Activated naive CD8-positive, alpha-beta T cell treated with anti-CD3 and anti-CD28 coated beads, Interleukin-2, amount 10 ng/mL, durations not matched to agents 7 days and 5 days (primary cell): ENCODE measurements around the gene F2RL1. TPM values are rescaled to one million over a fixed set of nuclear protein-coding genes. Genes with fewer than 3 reads are reported as not detected.
"Not testable (repeated sequence)": the region's sequence is repeated elsewhere in the genome, so short reads cannot be mapped to it uniquely, and the experiment has no call there.

Source experiments
- ATAC-seq: fragments of 150-1000 bp; cut with Tn5 transposase; one replicate; pipeline ENCODE4 v1.10.0; 2021; ENCODE audit warnings: low read depth, moderate library complexity
- POLR2A ChIA-PET: fragments of 350-600 bp; sonication (Branson Sonifier 250); formaldehyde crosslinking; loops from one replicate; lab custom pipeline; 2021; ENCODE audit warnings: antibody characterized with exemption; lab: Charles Lee
- DNase-seq: peaks from one replicate; pipeline ENCODE4 v3.0.0; 2021
- H3K27ac Mint-ChIP-seq: one replicate; pipeline ENCODE4 v1.8.0; 2022; ENCODE audit warnings: mild to moderate bottlenecking, mixed read lengths
- H3K27me3 Mint-ChIP-seq: one replicate; pipeline ENCODE4 v1.8.0; 2022; ENCODE audit warnings: mild to moderate bottlenecking, moderate library complexity, mixed read lengths
- H3K36me3 Mint-ChIP-seq: one replicate; pipeline ENCODE4 v1.8.0; 2021; ENCODE audit warnings: mild to moderate bottlenecking, mixed read lengths
- H3K4me1 Mint-ChIP-seq: one replicate; pipeline ENCODE4 v1.8.0; 2021; ENCODE audit warnings: mixed read lengths
- H3K4me3 Mint-ChIP-seq: one replicate; pipeline ENCODE4 v1.8.0; 2022; ENCODE audit warnings: mild to moderate bottlenecking, moderate library complexity, mixed read lengths
- H3K9me3 Mint-ChIP-seq: one replicate; pipeline ENCODE4 v1.8.0; 2021; ENCODE audit warnings: mixed read lengths
- total RNA-seq, 2 experiments: library from RNA; stranded (reverse); gene quantifications; one replicate each; pipeline ENCODE4 v1.2.3, GENCODE V29; 2021

The F2RL1 gene
- total RNA-seq, 2 experiments from 2014 or later = 2.7 to 3.4 TPM

DNA sequence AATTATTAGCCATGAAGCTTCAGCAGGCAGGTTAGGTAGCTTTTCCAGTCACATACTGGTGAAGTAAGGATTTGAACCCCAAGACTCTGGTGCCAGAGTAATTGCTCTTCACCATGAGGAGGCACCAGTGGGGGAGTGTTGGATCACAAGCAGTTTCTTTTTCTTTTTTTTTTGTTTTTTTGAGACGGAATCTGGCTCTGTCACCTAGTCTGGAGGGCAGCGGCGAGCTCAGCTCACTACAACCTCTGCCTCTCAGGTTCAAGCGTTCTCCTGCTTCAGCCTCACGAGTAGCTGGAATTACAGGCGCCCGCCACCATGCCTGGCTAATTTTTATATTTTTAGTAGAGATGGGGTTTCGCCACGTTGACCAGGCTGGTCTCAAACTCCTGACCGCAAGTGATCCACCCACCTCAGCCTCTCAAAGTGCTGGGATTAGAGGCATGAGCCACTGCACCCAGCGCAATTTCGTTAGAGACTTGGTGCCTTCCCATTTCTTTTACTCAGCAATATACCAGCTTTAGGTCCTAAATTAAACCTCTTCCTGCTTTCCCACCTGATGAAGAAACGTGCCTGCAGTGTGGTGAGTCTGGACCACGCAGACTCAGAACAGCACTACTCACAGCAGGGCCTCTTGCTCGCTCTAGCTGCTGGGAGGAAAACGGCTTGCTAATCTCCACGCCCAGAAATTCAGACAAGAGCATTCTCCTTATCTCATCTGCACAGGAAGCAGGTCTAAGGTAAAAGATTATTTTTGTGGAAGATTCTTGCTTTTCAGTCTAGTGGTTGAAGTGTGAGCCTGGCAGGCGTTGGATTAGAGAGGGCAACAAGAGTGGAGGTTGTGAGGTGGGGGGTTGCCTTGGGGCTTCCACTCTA is 30.8 kb downstream of the F2RL1 start, which contains the start of gene S100Z:
S100Z (plus strand) TSS at position 596 of the 873 bp plus-strand sequence. CDS start 25,346 bp downstream, outside the sequence.
- Mint-ChIP-seq H3K4me1 (peaks cover 36% of the 10 kb centered on the region), H3K9me3 (peaks cover 6% of the 10 kb centered on the region), H3K4me3 (peak within 1 kb of the TSS; percentile 75), H3K36me3 (peaks cover 13% of the 10 kb centered on the region), H3K27ac (peak within 1 kb of the TSS; percentile 92), H3K27me3 (peaks cover 2% of the 10 kb centered on the region)
- DNase-seq (peak; percentile 41), ATAC-seq (peak; percentile 97)
- POLR2A ChIA-PET = interaction anchor here (0.6 to 1.1 kb wide), 3 partner anchors 8 to 56 kb away, joined by 3 to 5 read pairs (median 4); partner anchors contain the start of gene F2RL1

DNA sequence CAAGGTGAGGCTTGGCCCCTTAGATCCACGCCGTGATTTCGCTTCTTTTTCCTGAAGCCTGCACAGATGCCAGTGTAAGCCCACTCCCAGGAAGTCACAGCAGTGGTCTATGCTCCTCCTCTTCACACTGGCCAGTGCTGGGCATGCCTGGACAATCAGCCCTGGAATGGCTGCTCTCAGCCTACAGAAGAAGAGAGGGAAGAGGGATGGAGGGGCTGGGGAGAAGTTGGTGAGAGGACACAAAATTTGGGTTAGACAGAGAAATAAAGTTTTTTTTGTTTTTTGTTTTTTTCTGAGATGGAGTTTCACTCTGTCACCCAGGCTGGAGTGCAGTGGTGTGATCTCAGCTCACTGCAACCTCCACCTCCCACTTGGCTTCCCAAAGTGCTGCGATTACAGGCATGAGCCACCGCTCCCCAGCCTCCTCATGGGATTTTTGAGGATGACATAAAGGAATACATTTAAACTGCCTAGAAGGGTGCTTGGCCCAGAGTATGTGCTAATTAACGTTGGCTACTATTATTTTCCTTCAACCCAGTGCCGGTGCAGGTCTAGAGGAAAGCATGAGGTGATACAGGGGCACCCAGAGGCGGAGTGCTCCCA is 31.8 kb downstream of the F2RL1 start:
- DNase-seq (peak; percentile 31), ATAC-seq (no peak)
- peaks cover 2% of the 10 kb centered on the region for H3K27me3 Mint-ChIP-seq
- H3K4me1 Mint-ChIP-seq = peaks cover 39% of the 10 kb centered on the region
- H3K27ac Mint-ChIP-seq = peak overlapping the region; percentile 92
- H3K4me3 Mint-ChIP-seq = peak overlapping the region; percentile 75
- POLR2A ChIA-PET = interaction anchor here (0.8 to 1.1 kb wide), 3 partner anchors 9 to 335 kb away, joined by 3 read pairs; no protein-coding TSS in a partner anchor
- H3K9me3 Mint-ChIP-seq = peaks cover 6% of the 10 kb centered on the region
- H3K36me3 Mint-ChIP-seq = peaks cover 16% of the 10 kb centered on the region

DNA sequence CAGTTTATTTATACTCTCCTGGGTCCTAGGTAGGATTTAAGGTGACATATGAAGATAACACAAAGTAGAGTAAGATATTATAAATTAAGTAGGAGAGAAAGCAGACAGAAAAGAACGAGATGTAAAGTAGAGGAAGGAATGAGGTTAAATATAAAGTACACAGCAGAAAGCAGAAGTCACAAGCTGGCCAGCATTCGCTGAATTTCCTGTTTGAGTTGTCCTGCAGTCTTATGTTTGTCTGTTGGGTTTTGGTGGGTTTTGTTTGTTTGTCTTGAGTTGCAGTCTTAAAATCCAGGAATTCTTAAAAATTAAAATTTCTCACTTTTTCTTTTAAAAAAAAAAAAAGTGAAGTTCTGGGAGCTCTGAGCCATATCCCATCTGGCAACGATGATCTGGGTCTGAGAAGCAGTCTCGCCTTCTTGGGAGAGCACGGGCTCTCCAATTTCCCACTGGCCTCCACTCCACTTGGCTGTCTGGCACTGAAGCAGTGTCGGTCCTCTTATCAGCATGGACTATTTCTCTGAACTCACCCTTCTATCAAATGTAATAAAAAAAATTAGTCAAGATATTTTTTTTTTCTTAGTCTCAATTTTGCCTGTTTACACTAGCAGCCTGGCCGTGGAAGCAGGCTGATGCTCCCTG is 33.0 kb downstream of the F2RL1 start:
- peaks cover 6% of the 10 kb centered on the region for H3K9me3 Mint-ChIP-seq
- peaks cover 26% of the 10 kb centered on the region for H3K36me3 Mint-ChIP-seq
- DNase-seq = no peak
- ATAC-seq = no peak
- peak overlapping the region; percentile 92 for H3K27ac Mint-ChIP-seq
- H3K4me3 Mint-ChIP-seq = peak overlapping the region; percentile 75
- H3K4me1 Mint-ChIP-seq = peaks cover 52% of the 10 kb centered on the region
- POLR2A ChIA-PET = interaction anchor here (0.9 kb wide), 1 partner anchor 32 kb away, joined by 3 read pairs; no protein-coding TSS in a partner anchor
- peaks cover 2% of the 10 kb centered on the region for H3K27me3 Mint-ChIP-seq

DNA sequence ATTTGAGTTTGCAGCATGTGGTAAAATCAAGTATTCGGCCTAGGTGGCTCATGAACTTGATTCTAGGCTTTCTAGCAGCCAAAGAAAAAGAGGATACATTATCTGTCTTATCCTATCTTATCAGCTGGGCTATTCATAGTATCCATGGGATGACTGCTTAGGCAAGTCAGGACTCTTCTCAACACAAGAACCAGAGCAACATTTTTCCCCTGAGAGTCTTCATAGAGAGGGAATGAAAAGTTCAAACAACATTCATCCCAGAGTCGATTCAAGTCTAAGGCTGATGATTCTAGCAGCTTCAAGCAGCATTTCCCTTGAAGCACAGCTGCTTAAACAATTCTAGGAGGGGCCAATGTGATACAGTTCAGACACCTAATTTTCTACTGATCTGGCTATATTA is 33.9 kb downstream of the F2RL1 start:
- POLR2A ChIA-PET = interaction anchor here (0.6 kb wide), 1 partner anchor 60 kb away, joined by 3 read pairs; no protein-coding TSS in a partner anchor
- peaks cover 6% of the 10 kb centered on the region for H3K9me3 Mint-ChIP-seq
- no peak for ATAC-seq
- peaks cover 53% of the 10 kb centered on the region for H3K4me1 Mint-ChIP-seq
- no peak overlapping the region for H3K27ac Mint-ChIP-seq
- no peaks in the 10 kb centered on the region for H3K27me3 Mint-ChIP-seq
- no peak overlapping the region for H3K4me3 Mint-ChIP-seq
- no peak for DNase-seq
- peaks cover 29% of the 10 kb centered on the region for H3K36me3 Mint-ChIP-seq

DNA sequence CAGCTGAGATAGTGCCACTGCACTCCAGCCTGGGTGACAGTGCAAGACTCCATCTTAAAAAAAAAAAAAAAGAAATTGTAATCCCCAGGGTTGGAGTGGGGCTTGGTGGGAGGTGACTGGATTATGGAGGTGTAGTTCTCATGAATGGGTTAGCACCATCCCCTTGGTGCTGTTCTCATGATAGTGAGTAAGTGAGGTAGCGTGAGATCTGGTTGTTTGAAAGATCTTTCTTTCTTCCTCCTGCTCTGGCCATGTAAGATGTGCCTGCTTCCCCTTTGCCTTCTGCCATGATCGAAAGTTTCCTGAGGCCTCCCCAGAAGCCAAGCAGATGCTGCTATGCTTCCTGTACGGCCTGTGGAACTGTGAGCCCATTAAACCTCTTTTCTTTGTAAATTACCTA is 34.9 kb downstream of the F2RL1 start:
- DNase-seq, H3K9me3 Mint-ChIP-seq, H3K27me3 Mint-ChIP-seq, POLR2A ChIA-PET, H3K4me3 Mint-ChIP-seq, ATAC-seq: not testable (repeated sequence)
- H3K4me1 Mint-ChIP-seq = peaks cover 53% of the 10 kb centered on the region
- H3K36me3 Mint-ChIP-seq = peaks cover 29% of the 10 kb centered on the region
- peak overlapping the region; percentile 72 for H3K27ac Mint-ChIP-seq

DNA sequence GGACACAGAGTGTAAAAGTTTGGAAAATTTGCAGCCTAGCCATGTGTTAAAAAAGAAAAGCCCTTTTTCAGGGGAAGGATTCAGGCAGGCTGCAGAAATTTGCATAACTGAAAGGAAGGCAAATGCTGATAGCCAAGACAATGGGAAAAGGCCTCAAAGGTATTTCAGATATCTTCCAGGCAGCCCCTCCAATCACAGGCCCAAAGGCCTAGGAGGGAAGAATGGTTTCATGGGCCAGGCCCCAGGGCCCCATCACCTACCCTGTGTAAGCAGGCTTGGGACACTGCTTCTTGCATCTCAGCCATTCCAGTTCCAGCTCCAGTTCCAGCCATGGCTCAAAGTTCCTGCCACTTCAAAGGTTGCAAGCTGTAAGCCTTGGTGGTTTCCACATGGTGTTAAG is 35.8 kb downstream of the F2RL1 start:
- POLR2A ChIA-PET = interaction anchor here (2.2 kb wide), 1 partner anchor 35 kb away, joined by 7 read pairs; no protein-coding TSS in a partner anchor
- Mint-ChIP-seq H3K27me3 (no peaks in the 10 kb centered on the region), H3K4me3 (no peak overlapping the region), H3K9me3 (peaks cover 6% of the 10 kb centered on the region), H3K4me1 (peaks cover 48% of the 10 kb centered on the region), H3K36me3 (peaks cover 29% of the 10 kb centered on the region), H3K27ac (peak overlapping the region; percentile 89)
- ATAC-seq (no peak), DNase-seq (no peak)

DNA sequence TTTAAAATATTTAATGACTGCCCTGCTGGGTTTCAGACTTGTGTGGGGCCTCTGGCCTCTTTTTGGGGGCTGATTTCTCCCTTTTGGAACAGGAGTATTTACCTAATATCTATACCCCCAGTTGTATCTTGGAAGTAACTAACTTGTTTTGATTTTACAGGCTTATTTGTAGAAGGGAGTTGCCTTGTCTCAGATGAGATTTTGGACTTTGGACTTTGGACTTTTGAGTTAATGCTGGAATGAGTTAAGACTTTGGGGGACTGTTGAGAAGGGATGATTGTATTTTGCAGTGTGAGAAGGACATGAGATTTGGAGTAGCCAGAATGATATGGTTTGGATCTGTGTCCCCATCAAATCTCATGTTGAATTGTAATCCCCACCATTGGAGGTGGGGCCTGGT is 36.7 kb downstream of the F2RL1 start:
- DNase-seq, ATAC-seq, H3K9me3 Mint-ChIP-seq, H3K27me3 Mint-ChIP-seq: not testable (repeated sequence)
- Mint-ChIP-seq H3K4me3 (peak overlapping the region; percentile 58), H3K27ac (peak overlapping the region; percentile 89), H3K36me3 (peaks cover 25% of the 10 kb centered on the region), H3K4me1 (peaks cover 40% of the 10 kb centered on the region)
- POLR2A ChIA-PET = interaction anchor here (2.2 kb wide), 1 partner anchor 36 kb away, joined by 7 read pairs; no protein-coding TSS in a partner anchor

DNA sequence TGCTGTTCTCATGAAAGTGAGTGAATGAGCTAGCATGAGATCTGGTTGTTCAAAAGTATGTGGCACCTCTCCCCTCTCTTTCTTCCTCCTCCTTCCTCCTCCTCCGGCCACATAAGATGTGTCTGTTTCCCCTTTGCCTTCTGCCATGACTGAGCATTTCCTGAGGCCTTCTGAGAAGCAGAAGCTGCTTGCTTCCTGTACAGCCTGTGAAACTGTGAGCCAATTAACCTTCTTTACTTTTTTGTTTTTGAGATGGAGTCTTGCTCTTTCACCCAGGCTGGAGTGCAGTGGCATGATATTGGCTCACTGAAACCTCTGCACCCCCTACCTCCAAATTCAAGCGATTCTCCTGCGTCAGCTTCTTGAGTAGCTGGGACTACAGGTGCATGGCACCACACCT is 37.1 kb downstream of the F2RL1 start:
- Mint-ChIP-seq H3K27me3 (no peaks in the 10 kb centered on the region), H3K27ac (peak overlapping the region; percentile 89), H3K4me1 (peaks cover 38% of the 10 kb centered on the region), H3K36me3 (peaks cover 24% of the 10 kb centered on the region), H3K4me3 (peak overlapping the region; percentile 58), H3K9me3 (peaks cover 6% of the 10 kb centered on the region)
- DNase-seq (peak; percentile 44), ATAC-seq (peak; percentile 97)
- POLR2A ChIA-PET = interaction anchor here (0.7 to 2.2 kb wide), 2 partner anchors 37 to 473 kb away, joined by 3 to 7 read pairs; no protein-coding TSS in a partner anchor

DNA sequence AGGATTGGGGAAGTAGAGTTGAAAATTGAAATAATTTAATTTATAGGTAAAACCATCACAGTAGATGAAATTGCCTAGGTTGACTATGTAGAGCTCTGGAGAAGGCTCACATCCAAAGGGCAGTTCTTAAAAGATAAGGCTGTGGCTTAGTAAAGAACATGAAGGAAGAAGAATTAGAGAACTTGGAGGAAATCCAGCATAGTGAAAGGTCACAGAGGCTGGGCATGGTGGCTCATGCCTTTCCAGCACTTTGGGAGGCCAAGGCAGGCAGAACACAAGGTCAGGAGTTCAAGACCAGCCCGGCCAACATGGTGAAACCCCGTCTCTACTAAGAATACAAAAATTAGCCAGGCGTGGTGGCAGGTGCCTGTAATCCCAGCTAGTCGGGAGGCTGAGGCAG is 38.0 kb downstream of the F2RL1 start:
- peaks cover 24% of the 10 kb centered on the region for H3K36me3 Mint-ChIP-seq
- H3K4me3 Mint-ChIP-seq = peak overlapping the region; percentile 58
- H3K27me3 Mint-ChIP-seq, H3K9me3 Mint-ChIP-seq, ATAC-seq, DNase-seq: not testable (repeated sequence)
- POLR2A ChIA-PET = interaction anchor here (0.7 to 2.2 kb wide), 2 partner anchors 37 to 473 kb away, joined by 3 to 7 read pairs; no protein-coding TSS in a partner anchor
- peak overlapping the region; percentile 89 for H3K27ac Mint-ChIP-seq
- peaks cover 31% of the 10 kb centered on the region for H3K4me1 Mint-ChIP-seq

DNA sequence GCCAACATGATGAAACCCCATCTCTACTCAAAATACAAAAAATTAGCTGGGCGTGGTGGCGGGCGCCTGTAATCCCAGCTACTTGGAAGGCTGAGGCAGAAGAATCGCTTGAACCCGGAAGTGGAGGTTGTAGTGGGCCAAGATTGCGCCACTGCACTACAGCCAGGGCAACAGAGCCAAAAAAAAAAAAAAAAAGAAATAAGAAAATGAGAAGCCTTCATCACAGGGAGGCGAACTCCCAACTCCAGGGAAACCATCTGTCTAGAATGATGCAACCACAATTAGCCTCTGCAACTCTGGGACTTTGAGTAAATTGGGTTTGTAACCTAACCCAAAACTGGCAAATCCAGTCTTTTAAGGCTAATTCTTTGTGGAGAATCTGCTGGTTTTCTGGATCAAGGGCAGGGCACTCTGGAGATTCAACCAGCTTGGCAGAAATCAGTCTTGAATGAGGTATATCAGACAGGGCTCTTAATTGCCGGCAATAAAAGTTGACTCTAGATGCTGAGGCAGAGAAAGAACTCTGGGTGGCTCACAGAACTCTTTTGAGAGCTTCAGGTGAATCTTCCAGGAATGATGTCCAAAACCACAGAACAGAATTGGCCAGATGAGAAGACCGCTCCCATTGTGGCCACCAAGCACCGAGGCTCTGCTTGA is 40.9 kb downstream of the F2RL1 start:
- ATAC-seq = no peak
- Mint-ChIP-seq H3K4me1 (peaks cover 17% of the 10 kb centered on the region), H3K27me3 (no peaks in the 10 kb centered on the region), H3K9me3 (no peaks in the 10 kb centered on the region), H3K4me3 (no peak overlapping the region), H3K27ac (no peak overlapping the region), H3K36me3 (peaks cover 16% of the 10 kb centered on the region)
- no peak for DNase-seq
- POLR2A ChIA-PET = no interaction called here

DNA sequence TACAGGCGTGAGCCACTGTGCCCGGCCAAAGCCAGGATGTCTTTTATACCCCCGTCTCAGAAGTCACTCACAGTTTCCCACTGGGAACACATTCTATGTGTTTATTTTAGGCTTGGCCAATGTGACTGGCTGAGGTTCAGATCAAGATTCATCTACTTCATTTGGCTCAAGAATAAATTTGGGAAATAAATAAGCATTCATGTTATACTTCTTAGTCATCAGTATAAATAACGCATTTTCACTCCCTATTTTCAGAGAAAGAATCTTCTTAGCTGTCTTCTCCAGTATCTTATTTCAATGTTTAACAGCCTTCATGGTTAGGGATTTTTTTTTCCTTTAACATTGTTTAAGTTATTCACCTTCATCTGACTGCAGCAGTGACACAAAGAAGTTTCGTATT is 42.8 kb downstream of the F2RL1 start:
- DNase-seq (no peak), ATAC-seq (no peak)
- H3K27me3 Mint-ChIP-seq = no peaks in the 10 kb centered on the region
- POLR2A ChIA-PET = no interaction called here
- no peak overlapping the region for H3K4me3 Mint-ChIP-seq
- H3K36me3 Mint-ChIP-seq = peaks cover 5% of the 10 kb centered on the region
- no peak overlapping the region for H3K27ac Mint-ChIP-seq
- H3K4me1 Mint-ChIP-seq = peaks cover 4% of the 10 kb centered on the region
- no peaks in the 10 kb centered on the region for H3K9me3 Mint-ChIP-seq

DNA sequence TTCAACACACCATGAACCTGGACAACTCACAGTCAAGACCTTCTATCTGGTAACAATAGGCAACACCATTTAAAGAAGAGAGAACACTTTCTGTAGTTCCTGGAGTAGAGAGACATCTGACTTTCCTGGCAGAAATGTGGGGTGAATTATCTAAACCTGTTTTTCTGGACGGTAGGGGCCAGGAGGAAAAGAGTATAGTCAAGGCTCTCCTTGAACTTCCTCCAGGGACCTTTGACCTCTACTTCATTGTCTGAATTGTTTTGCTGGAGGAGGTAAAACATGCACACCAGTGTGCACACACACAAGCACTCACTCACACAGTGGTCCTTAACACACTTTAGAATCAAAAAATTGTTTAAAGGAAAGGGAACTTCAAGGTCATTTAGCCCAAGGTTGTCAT is 44.2 kb downstream of the F2RL1 start:
- no peaks in the 10 kb centered on the region for H3K36me3 Mint-ChIP-seq
- POLR2A ChIA-PET = no interaction called here
- no peak overlapping the region for H3K27ac Mint-ChIP-seq
- no peak for ATAC-seq
- no peak for DNase-seq
- H3K4me1 Mint-ChIP-seq = peaks cover under 1% of the 10 kb centered on the region
- H3K9me3 Mint-ChIP-seq = no peaks in the 10 kb centered on the region
- H3K27me3 Mint-ChIP-seq = no peaks in the 10 kb centered on the region
- H3K4me3 Mint-ChIP-seq = no peak overlapping the region
